Astrocyte of the spinal cord (primary cell): ENCODE data around the gene AHNAK.

Source experiments
- DNase-seq: peaks from one replicate; pipeline ENCODE4 v3.0.0; 2011; ENCODE audit warnings: low read depth, low spot score
- H3K4me3 ChIP-seq: 2 replicates; pipeline ENCODE4 v1.5.1; 2011; ENCODE audit warnings: low read depth, mild to moderate bottlenecking, low read length, moderate library complexity
- CTCF ChIP-seq: IDR thresholded peaks from 2 replicates; pipeline ENCODE4 v1.5.1; 2012; ENCODE audit warnings: low read depth, mild to moderate bottlenecking, low read length, inconsistent platforms
- in situ Hi-C: cut with HindIII; loops from 2 replicates; pipeline ENCODE4 v1.10.0; 2017; ENCODE audit warnings: low sequenced_read_pairs

Gene AHNAK

DNA sequence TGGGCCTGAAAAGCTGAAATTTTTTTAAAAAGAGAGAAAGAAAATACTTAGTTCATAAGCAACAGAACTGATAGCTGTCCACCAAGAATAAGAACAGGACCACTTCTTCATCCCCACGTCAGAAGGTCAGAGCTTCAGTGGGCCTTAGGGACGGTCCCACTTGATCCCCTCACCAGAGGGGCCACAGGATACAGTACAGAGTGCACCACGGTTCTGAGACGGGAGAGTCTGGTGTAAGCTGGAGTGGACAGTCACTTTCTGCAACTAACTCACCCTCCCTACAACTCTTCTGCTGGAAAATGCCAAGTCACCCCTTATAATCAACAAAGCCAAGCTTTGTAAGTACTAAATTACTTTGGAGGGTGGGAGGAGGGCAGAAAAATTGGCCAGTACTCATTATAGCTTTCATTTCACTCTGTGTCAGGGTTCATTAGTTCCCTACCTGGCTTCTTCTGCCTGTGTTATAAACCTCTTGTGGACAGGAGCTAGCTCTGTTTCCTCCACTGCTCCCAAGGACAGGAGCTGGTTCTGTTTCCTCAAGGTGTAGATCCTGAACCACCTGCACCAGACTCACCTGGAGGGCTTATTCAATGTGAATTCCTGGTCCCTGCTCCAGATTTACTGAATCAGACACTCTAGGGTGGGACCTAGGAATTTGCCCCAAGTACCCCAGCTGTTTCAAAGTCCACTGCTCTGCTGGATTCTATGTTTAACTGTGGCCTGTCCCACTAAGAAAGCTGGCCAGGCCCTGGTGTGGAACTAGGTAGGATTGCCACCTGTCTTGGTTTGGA, 88.2 kb downstream of the AHNAK start:
- in situ Hi-C loops, result no loop called here
- DNase-seq, result no peak
- no peak overlapping the region for H3K4me3 ChIP-seq
- TF ChIP-seq CTCF, result no peak

- in situ Hi-C loops, result no loop called here
- DNase-seq, result no peak
- TF ChIP-seq CTCF, result no peak
- H3K4me3 ChIP-seq, result no peak overlapping the region
These were observed 89.1 kb downstream of the AHNAK start for GRCh38 chr11:62457478-62457877.

DNA sequence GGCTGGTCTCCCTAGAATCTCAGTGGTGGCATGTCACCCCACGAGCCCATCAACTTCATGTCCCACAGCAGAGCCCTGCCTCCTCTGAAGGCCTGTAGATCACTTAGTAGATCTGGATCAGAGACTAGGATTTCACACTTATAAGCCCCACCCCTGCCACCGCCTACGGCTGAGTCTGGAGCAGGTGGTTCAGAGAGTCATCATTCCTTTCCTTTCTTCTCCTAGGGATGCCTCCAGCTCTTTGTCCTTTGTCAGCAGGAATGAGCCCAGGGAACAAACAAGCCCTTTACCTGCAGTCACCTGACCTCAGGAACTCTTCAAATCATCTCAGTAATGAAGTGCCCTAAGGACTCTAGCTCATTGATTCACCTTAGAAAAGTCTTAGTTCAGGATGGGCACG, 90.0 kb downstream of the AHNAK start:
- no peak for DNase-seq
- no peak for TF ChIP-seq CTCF
- H3K4me3 ChIP-seq, result no peak overlapping the region
- in situ Hi-C loops, result no loop called here

- DNase-seq, result no peak
- TF ChIP-seq CTCF, result no peak
- in situ Hi-C loops, result no loop called here
- H3K4me3 ChIP-seq, result no peak overlapping the region
These were observed 93.7 kb downstream of the AHNAK start for GRCh38 chr11:62452839-62453468.

DNA sequence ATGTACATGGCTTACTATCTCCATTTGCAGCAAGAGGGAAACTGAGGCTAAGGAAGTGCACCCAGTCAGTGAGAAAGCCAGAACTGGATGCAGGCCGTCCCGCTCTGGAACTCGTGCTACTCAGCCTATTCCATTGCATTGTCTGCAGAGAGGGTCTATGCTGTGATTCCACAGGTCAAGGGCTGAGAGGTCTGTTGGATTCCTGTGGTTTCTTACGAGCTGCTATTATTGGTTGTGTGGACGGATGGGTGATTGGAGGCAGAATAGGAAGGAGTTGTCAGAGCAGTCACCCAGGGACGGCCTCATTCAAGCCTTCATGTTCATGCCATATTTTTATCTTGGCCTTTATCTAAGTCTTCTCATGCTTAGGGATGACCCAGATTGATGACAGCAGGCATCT, 94.3 kb downstream of the AHNAK start:
- TF ChIP-seq CTCF, result no peak
- in situ Hi-C loops, result no loop called here
- no peak overlapping the region for H3K4me3 ChIP-seq
- no peak for DNase-seq

DNA sequence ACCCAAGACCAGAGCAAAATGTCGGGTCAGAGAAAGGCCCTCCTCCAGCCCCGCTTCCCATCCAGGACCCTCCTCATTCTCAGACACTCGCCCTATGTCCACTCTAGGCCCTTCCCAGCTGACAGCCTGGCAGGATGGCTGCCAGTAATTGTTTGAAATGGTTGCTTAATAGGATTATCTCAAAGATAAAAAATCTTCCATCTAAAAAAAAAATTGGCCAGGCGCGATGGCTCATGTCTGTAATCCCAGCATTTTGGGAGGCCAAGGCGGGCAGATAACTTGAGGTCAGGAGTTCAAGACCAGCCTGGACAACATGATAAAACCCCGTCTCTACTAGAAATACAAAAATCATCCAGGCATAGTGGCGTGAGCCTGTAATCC, 95.4 kb downstream of the AHNAK start:
- H3K4me3 ChIP-seq, result no peak overlapping the region
- in situ Hi-C loops, result no loop called here
- DNase-seq, result no peak
- no peak for TF ChIP-seq CTCF
